K562 (cell line): ENCODE results near the gene LTB4R2. TPM values are rescaled to one million over a fixed set of nuclear protein-coding genes. Genes with fewer than 3 reads are reported as not detected.
"Not testable (repeated sequence)": the region's sequence is repeated elsewhere in the genome, so short reads cannot be mapped to it uniquely, and the experiment has no call there.

Source experiments
- ATAC-seq: fragments of 200-7000 bp; cut with Tn5 transposase; 3 replicates; pipeline ENCODE4 v1.9.1; 2020; ENCODE audit warnings: moderate library complexity
- BruUV-seq: library from RNA; stranded (reverse); fragments of 400-500 nt; replicated peaks from 2 replicates; lab custom pipeline; 2021; lab: Mats Ljungman, UMichigan
- CTCF ChIA-PET: fragments of 300-600 bp; formaldehyde crosslinking; extraction: SDS; loops from one replicate; lab custom pipeline; 2021; ENCODE audit warnings: low intra/inter-chr PET ratio; lab: Yijun Ruan, JAX
- POLR2A ChIA-PET: fragments of 300-600, 350-650 bp; sonication (Branson Sonifier 250); formaldehyde crosslinking; extraction: SDS; loops from one replicate; lab custom pipeline; 2021; ENCODE audit warnings: antibody characterized with exemption, inconsistent platforms; lab: Yijun Ruan, JAX
- DNase-seq, 4 experiments: peaks; one replicate each; pipeline versions ENCODE4 v3.0.0 to v3.0.0-alpha.2; 2011 to 2018; ENCODE audit warnings: low spot score in 3 of 4, mixed read lengths in 3 of 4; ENCODE audit errors: extremely low read depth in 1 of 4
- FAIRE-seq: peaks from 2 replicates; lab custom pipeline; 2011; peaks lifted over from hg19 to GRCh38; lab: Jason Lieb, UNC
- H2AFZ ChIP-seq: 2 replicates; pipeline ENCODE4 v1.6.0; 2011; ENCODE audit warnings: low read depth, low read length, control low read depth, inconsistent platforms
- H3K27ac ChIP-seq: fragments of 200-600 bp; 3 replicates; pipeline ENCODE4 v1.8.0; 2011; ENCODE audit warnings: low read depth, mild to moderate bottlenecking, control low read depth, inconsistent platforms, low read length, moderate library complexity, mixed read lengths; ENCODE audit errors: extremely low read depth
- H3K27me3 ChIP-seq, 2 experiments: fragments of 300-600 bp in 1 of 2; 2 replicates in 1 of 2; 3 replicates in 1 of 2; pipeline versions ENCODE4 v1.6.0 to v1.8.0; 2011; ENCODE audit warnings: inconsistent platforms in 2 of 2, low read length in 2 of 2, mild to moderate bottlenecking in 1 of 2, mixed read lengths in 1 of 2, moderate library complexity in 1 of 2; ENCODE audit not compliant: control insufficient read depth in 2 of 2, insufficient read depth in 2 of 2
- H3K36me3 ChIP-seq: fragments of 300-600 bp; 3 replicates; pipeline ENCODE4 v1.8.0; 2011; ENCODE audit warnings: mild to moderate bottlenecking, low read length, inconsistent platforms; ENCODE audit not compliant: control insufficient read depth, insufficient read depth
- H3K4me1 ChIP-seq, 2 experiments: fragments of 200-600 bp in 1 of 2; replicated peaks in 1 of 2; 2 replicates in 1 of 2; 3 replicates in 1 of 2; pipeline versions ENCODE4 v1.5.1 to v1.8.0; 2011; ENCODE audit warnings: inconsistent platforms in 2 of 2, low read length in 2 of 2, mild to moderate bottlenecking in 1 of 2, mixed read lengths in 1 of 2, moderate library complexity in 1 of 2; ENCODE audit not compliant: control insufficient read depth in 2 of 2, insufficient read depth in 2 of 2
- H3K4me2 ChIP-seq: 2 replicates; pipeline ENCODE4 v1.6.1; 2011; ENCODE audit warnings: low read length, control low read depth, inconsistent platforms, mixed read lengths; ENCODE audit not compliant: insufficient read depth
- H3K4me3 ChIP-seq: fragments of 200-600 bp; sonication (generic), shearing (Covaris generic); 2 replicates; pipeline ENCODE4 v1.5.1; 2016; ENCODE audit warnings: control low read depth, inconsistent platforms
- H3K79me2 ChIP-seq: fragments of 200-600 bp; 3 replicates; pipeline ENCODE4 v1.8.0; 2011; ENCODE audit warnings: low read length, inconsistent platforms; ENCODE audit not compliant: control insufficient read depth, insufficient read depth
- H3K9ac ChIP-seq, 2 experiments: 2 replicates each; pipeline versions ENCODE4 v1.6.0 to v1.6.1; 2011; ENCODE audit warnings: low read depth in 2 of 2, low read length in 2 of 2, control low read depth in 1 of 2, inconsistent platforms in 1 of 2, mild to moderate bottlenecking in 1 of 2, mixed read lengths in 1 of 2; ENCODE audit not compliant: insufficient read depth in 1 of 2
- H3K9me1 ChIP-seq: one replicate; pipeline ENCODE4 v1.6.0; 2011; ENCODE audit warnings: inconsistent platforms, mild to moderate bottlenecking, low read length, moderate library complexity; ENCODE audit not compliant: control insufficient read depth, insufficient read depth
- H3K9me3 ChIP-seq: replicated peaks from 2 replicates; pipeline ENCODE4 v1.5.1; 2011; ENCODE audit warnings: low read depth, low read length, inconsistent platforms; ENCODE audit not compliant: control insufficient read depth, insufficient read depth
- H4K20me1 ChIP-seq: replicated peaks from 2 replicates; pipeline ENCODE4 v1.6.1; 2011; ENCODE audit warnings: low read length, inconsistent platforms, mixed read lengths; ENCODE audit not compliant: control insufficient read depth, insufficient read depth
- BRF1 ChIP-seq: IDR thresholded peaks from 3 replicates; pipeline ENCODE4 v1.6.1; 2011; ENCODE audit warnings: borderline replicate concordance, mild to moderate bottlenecking; ENCODE audit not compliant: insufficient read length; ENCODE audit errors: extremely low read depth
- ESRRA ChIP-seq: fragments of 450-650 bp; IDR thresholded peaks from 2 replicates; pipeline ENCODE4 v1.6.1; 2014; ENCODE audit warnings: low read depth, mild to moderate bottlenecking, moderate library complexity, borderline replicate concordance
- HNRNPH1 ChIP-seq: fragments of 200-400 bp; formaldehyde crosslinking; optimal IDR thresholded peaks from 2 replicates; pipeline ENCODE3; 2017; ENCODE audit warnings: low read depth, mild to moderate bottlenecking, low read length, moderate library complexity
- JUND ChIP-seq, 2 experiments: IDR thresholded peaks; 2 replicates in 1 of 2; 3 replicates in 1 of 2; pipeline ENCODE4 v1.6.1; 2011; ENCODE audit warnings: borderline replicate concordance in 2 of 2, low read depth in 2 of 2, low read length in 2 of 2, improper control_type of control experiment in 1 of 2, missing biosample characterization in 1 of 2, missing genetic modification characterization in 1 of 2, missing genetic modification reagents in 1 of 2
- MYBL2 ChIP-seq, 2 experiments: fragments of 450-650 bp in 1 of 2; sonication (generic) in 1 of 2; formaldehyde crosslinking in 1 of 2; IDR thresholded peaks; 2 replicates each; pipeline versions ENCODE4 v1.6.1 to v1.8.1; 2017 to 2022; ENCODE audit warnings: borderline replicate concordance in 1 of 2, inconsistent platforms in 1 of 2, low read depth in 1 of 2, mild to moderate bottlenecking in 1 of 2, missing genetic modification reagents in 1 of 2, moderate library complexity in 1 of 2
- NCOA2 ChIP-seq, 2 experiments: fragments of 450-650 bp; IDR thresholded peaks; 2 replicates each; pipeline ENCODE4 v1.6.1; 2018; ENCODE audit warnings: mild to moderate bottlenecking in 2 of 2, moderate library complexity in 1 of 2; ENCODE audit not compliant: partially characterized antibody in 2 of 2
- POLR2AphosphoS5 ChIP-seq: IDR thresholded peaks from 2 replicates; pipeline ENCODE4 v1.6.1; 2011; ENCODE audit warnings: mild to moderate bottlenecking, low read depth, low read length, moderate library complexity; ENCODE audit not compliant: control insufficient read depth, insufficient read depth
- RBM25 ChIP-seq: fragments of 200-400 bp; formaldehyde crosslinking; IDR thresholded peaks from 2 replicates; pipeline ENCODE4 v1.6.1; 2018; ENCODE audit warnings: low read length, low read depth, moderate library complexity; ENCODE audit not compliant: severe bottlenecking
- SAP30 ChIP-seq: fragments of 200-600 bp; sonication (generic); IDR thresholded peaks from 2 replicates; pipeline ENCODE4 v1.6.1; 2012; ENCODE audit warnings: borderline replicate concordance, low read depth, mild to moderate bottlenecking, moderate library complexity, low read length, control low read depth, inconsistent platforms; ENCODE audit not compliant: insufficient read depth, poor library complexity, severe bottlenecking
- ZNF444 ChIP-seq: fragments of 250-450 bp; sonication (Bioruptor Pico); IDR thresholded peaks from 2 replicates; pipeline ENCODE4 v1.4.0; 2020; ENCODE audit warnings: mild to moderate bottlenecking, moderate library complexity
- ZNF511 ChIP-seq: sonication (generic); formaldehyde crosslinking; IDR thresholded peaks from 2 replicates; pipeline ENCODE4 v1.8.0; 2022; ENCODE audit warnings: mild to moderate bottlenecking, missing genetic modification reagents
- ZNF79 ChIP-seq: fragments of 250-450 bp; sonication (Bioruptor Pico); IDR thresholded peaks from 2 replicates; pipeline ENCODE4 v1.4.0; 2020; ENCODE audit warnings: low read depth, mild to moderate bottlenecking, moderate library complexity
- WGBS: fragments of 100-300 bp; shearing (Covaris generic); methylation state at CpG from one replicate; pipeline ENCODE4 v1.1.6; 2016; ENCODE audit warnings: low coverage, mixed read lengths; ENCODE audit not compliant: insufficient coverage; ENCODE audit errors: missing lambda C conversion rate; 5-methylcytosine and 5-hydroxymethylcytosine counted together
- in situ Hi-C: fragments of 300-500 bp; cut with MboI; formaldehyde crosslinking; loops from 4 replicates; pipeline ENCODE4 v1.15.0; 2018; ENCODE audit warnings: inconsistent platforms, mixed read lengths
- intact Hi-C: fragments of 100-400 bp; cut with micrococcal nuclease; formaldehyde crosslinking; loops from 2 replicates; pipeline ENCODE4 v1.14.2; 2022
- polyA plus RNA-seq, 8 experiments: library from polyadenylated mRNA; depleted of rRNA in 4 of 8; stranded (reverse) in 5 of 8; unstranded in 3 of 8; fragments of >200 nt; fragmentation: Nextera tagmentation in 2 of 8; fragmentation: Illumina TruSeq in 1 of 8; extraction: Ambion mirVana in 2 of 8; extraction: Trizol in 1 of 8; gene quantifications; 2 replicates each; pipeline versions ENCODE4 v1.2.1 to v1.2.3, GENCODE V29; 2011 to 2014; ENCODE audit warnings: inconsistent platforms in 1 of 8, missing spikeins in 1 of 8
- total RNA-seq, 7 experiments: library from RNA; depleted of rRNA in 6 of 7; stranded (reverse); fragments of >200 nt in 6 of 7; fragmentation: Illumina TruSeq in 2 of 7; extraction: Trizol in 2 of 7; gene quantifications; 2 replicates each; pipeline versions ENCODE4 v1.2.1 to v1.2.3, GENCODE V29; 2011 to 2021; ENCODE audit warnings: low replicate concordance in 1 of 7
- TF ChIP-seq, protein P1 (sequence below): fragments of 250-450 bp; sonication (Bioruptor Pico); IDR thresholded peaks from 2 replicates; pipeline ENCODE4 v1.5.0; 2020; ENCODE audit warnings: mild to moderate bottlenecking

The LTB4R2 gene
- total and polyA plus RNA-seq, 9 of the 15 experiments (the other 6 are each of a cell fraction or from before 2014, with no cell fraction given) = 0.03 to 11.6 (median 2.8) TPM; not detected in 1

- intact Hi-C loops = not testable (repeated sequence)
These were observed 44.5 kb downstream of the LTB4R2 start for GRCh38 chr14:24354482-24354825.

GRCh38 chr14:24355009-24355408 lies 45.1 kb downstream of the LTB4R2 start:
- H3K9ac ChIP-seq = no peak overlapping the region
- WGBS = 34% methylated on average over 6 of the region's 7 CpGs
- no peaks in the 10 kb centered on the region; a peak in 1 of 5 replicates for H3K27me3 ChIP-seq
- H3K9me1 ChIP-seq = no peaks in the 10 kb centered on the region
- POLR2A ChIA-PET = interaction anchor here (0.7 kb wide), 1 partner anchor 11 kb away, joined by 3 read pairs; no protein-coding TSS in a partner anchor
- DNase-seq (no peak), ATAC-seq (no peak), FAIRE-seq (no peak)
- H3K4me2 ChIP-seq = no peak overlapping the region
- no peaks in the 10 kb centered on the region for H3K36me3 ChIP-seq
- H3K9me3 ChIP-seq = no peaks in the 10 kb centered on the region; the same call in 1 of the 2 replicates
- no peak overlapping the region for H3K4me3 ChIP-seq
- BruUV-seq = no TSS peak
- H4K20me1 ChIP-seq = no peaks in the 10 kb centered on the region
- H3K79me2 ChIP-seq = no peaks in the 10 kb centered on the region
- peak overlapping the region; percentile 24; the same call in 1 of the 2 replicates for H2AFZ ChIP-seq
- CTCF ChIA-PET = no interaction called here
- no peak overlapping the region for H3K27ac ChIP-seq
- in situ Hi-C loops = no loop called here
- H3K4me1 ChIP-seq = peaks cover 0 to 3% of the 10 kb centered on the region in 2 experiments; a peak in 3 of 5 replicates
- intact Hi-C loops = no loop called here
- TF ChIP-seq SAP30 (no peak), POLR2AphosphoS5 (no peak), HNRNPH1 (no peak), ZNF79 (CRISPR knock-in tag) (no peak), BRF1 (no peak), JUND (IDR thresholded peaks at IDR 0.05; ENCODE audit: borderline replicate concordance, low read depth, low read length) (no peak), JUND (tag; IDR thresholded peaks at IDR 0.05; ENCODE audit: borderline replicate concordance, low read depth, low read length) (no peak), ZNF511 (CRISPR knock-in tag) (no peak), NCOA2 (IDR thresholded peaks at IDR 0.05; ENCODE audit: partially characterized antibody in 2 of 2) (no peak), ZNF444 (CRISPR knock-in tag) (no peak), MYBL2 (IDR thresholded peaks at IDR 0.05; ENCODE audit: low read depth) (no peak), MYBL2 (CRISPR knock-in tag; IDR thresholded peaks at IDR 0.05; ENCODE audit: borderline replicate concordance) (no peak), ESRRA (no peak)
- TF ChIP-seq, protein P1, sequence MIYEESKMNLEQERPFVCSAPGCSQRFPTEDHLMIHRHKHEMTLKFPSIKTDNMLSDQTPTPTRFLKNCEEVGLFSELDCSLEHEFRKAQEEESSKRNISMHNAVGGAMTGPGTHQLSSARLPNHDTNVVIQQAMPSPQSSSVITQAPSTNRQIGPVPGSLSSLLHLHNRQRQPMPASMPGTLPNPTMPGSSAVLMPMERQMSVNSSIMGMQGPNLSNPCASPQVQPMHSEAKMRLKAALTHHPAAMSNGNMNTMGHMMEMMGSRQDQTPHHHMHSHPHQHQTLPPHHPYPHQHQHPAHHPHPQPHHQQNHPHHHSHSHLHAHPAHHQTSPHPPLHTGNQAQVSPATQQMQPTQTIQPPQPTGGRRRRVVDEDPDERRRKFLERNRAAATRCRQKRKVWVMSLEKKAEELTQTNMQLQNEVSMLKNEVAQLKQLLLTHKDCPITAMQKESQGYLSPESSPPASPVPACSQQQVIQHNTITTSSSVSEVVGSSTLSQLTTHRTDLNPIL (CRISPR knock-in tag) = no peak

More at GRCh38 chr14:24354482-24354825, 44.5 kb downstream of the LTB4R2 start:
- H3K9me3 ChIP-seq, H2AFZ ChIP-seq, H3K9ac ChIP-seq, H3K4me1 ChIP-seq, H3K4me2 ChIP-seq, in situ Hi-C loops, DNase-seq, H3K36me3 ChIP-seq, H3K79me2 ChIP-seq, H3K4me3 ChIP-seq, FAIRE-seq, ATAC-seq, CTCF ChIA-PET, H3K9me1 ChIP-seq, H3K27ac ChIP-seq, H3K27me3 ChIP-seq, BruUV-seq, H4K20me1 ChIP-seq, POLR2A ChIA-PET: not testable (repeated sequence)
- WGBS = 7% methylated on average over 1 of the region's 3 CpGs
- TF ChIP-seq RBM25 = peak; percentile 17
